ENCODE results near the gene SLC22A23.

SLC22A23 gene

GRCh38 chr6:3329393-3330051 is 127.3 kb downstream of the SLC22A23 start:
- DNase-seq: no peak

DNA sequence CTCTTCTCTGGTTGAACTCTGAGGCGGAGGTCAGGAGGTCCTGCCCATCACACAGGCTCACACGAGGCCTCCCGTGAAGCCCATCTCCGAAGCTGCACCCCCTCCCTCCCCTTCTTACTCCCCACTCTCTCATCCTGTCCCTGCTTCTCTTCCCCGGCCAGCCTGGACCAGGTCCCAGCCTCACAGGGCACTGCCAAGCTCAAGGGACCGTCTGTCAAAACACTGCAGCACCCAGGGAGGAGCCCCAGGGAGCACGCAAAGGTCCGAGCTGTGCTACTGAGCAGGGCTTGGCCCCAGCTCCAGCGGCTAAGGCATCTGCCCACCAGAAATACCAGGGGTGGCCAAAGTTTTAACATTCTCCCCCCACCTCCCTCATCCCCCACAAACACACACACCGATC is 128.1 kb downstream of the SLC22A23 start:
- DNase-seq: no peak

- no peak for DNase-seq
Observed at GRCh38 chr6:3328145-3328544, 128.7 kb downstream of the SLC22A23 start.

GRCh38 chr6:3327403-3327802 is 129.4 kb downstream of the SLC22A23 start:
- DNase-seq: no peak

- DNase-seq: no peak
Observed at GRCh38 chr6:3326981-3327380, 129.9 kb downstream of the SLC22A23 start.

DNA sequence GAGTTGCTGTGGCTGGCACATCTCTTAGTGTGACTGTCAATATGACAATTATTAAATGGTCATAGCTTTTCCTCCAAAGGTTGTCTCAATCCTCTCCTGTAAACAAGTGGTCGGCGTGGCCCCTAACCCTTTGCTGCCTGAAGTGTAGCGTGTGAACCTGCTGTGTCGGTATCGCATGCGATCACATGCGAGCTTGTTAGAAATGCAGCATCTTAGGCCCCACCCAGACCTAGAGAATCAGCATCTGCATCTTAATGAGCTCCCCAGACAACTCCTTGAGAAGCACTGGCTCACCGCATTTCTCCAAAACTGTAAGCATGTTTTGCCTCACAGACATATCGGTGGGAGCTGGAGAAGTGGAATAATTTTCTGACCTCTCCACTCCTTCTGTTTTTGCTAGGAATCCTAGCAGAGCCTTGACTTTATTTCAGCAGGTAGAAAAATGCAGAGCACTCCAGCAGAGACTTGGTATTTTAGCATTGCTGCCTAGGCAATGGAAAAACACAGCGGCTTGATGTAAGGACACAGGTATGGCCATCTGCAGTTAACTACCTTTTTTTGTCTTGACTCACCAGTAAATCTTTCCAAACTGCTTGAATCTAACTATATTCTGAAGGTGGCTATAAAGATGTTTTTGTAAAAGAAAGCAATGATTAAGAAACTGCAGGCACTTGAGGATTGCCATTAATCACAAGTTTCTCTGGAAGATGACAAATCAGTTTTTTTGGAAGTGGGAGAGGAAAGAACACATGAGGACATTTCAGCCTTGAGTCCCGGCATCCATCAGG is 130.5 kb downstream of the SLC22A23 start:
- DNase-seq: no peak

DNA sequence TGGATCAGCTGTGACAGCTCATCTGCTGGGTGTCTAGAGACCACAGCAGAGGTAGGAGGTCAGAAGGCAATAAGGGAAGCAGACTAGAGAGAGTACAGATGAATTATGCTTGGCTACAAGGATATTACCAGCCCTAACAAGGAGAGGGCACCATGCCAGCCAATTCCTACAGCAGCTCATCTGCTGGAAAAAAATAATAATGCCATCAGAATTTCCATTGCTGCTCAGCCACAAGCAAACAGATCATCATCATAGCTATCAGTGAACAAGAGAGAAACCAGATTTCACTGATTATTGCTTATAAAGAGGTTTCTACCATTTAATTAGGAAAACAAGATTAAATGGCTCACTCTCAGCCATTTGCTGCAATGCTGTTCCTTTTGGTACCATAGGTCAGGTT is 131.6 kb downstream of the SLC22A23 start:
- peak; percentile 45 for DNase-seq

GRCh38 chr6:3324262-3324942 is 132.4 kb downstream of the SLC22A23 start:
- DNase-seq: peak; percentile 86

GRCh38 chr6:3323696-3324261 is 133.1 kb downstream of the SLC22A23 start:
- no peak for DNase-seq

DNA sequence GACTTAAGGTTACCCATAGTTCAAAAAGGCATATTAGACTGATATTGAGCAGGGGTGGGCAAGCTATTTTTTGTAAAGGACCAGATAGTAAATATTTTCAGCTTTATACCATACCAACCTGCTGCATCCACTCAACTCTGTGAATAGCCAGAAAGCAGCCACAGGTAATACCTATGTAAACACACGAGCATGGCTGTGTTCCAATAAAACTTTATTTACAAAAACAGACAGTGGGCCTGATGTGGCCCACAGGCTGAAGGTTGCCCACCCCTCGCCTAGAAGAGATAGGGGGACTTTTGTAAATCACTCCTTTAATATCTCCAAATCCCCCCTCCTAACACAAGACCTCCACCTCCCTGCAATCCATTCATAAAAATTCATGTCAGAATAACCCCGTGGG is 133.7 kb downstream of the SLC22A23 start:
- DNase-seq: no peak

DNA sequence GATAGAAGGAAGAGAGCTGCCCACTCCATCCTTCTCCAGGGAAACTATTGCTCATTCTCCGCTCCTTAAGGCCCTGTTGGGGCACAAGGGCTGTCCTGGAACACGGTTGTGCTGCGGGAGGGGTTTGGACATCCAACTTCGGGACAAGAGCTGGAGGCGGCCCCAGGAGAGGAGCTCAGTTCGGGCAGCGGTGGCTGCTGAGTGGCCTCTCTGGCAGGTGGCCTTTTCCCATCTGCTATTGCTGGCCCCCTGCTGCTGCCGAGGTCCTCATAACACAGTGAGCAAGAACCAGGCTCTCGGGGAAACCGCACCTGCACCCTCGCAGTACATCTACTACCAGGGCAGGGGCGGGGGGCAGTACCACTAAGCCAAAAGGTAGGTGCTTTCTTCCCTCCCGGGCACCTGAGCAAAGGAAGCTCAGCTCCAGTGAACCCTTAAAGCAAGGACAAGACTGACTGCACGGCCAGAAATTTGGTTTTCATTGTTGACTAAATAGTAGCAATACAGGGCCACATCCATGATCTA is 134.4 kb downstream of the SLC22A23 start:
- DNase-seq: no peak

GRCh38 chr6:3321875-3322274 is 135.0 kb downstream of the SLC22A23 start:
- no peak for DNase-seq

GRCh38 chr6:3321042-3321441 is 135.8 kb downstream of the SLC22A23 start:
- DNase-seq: no peak

DNA sequence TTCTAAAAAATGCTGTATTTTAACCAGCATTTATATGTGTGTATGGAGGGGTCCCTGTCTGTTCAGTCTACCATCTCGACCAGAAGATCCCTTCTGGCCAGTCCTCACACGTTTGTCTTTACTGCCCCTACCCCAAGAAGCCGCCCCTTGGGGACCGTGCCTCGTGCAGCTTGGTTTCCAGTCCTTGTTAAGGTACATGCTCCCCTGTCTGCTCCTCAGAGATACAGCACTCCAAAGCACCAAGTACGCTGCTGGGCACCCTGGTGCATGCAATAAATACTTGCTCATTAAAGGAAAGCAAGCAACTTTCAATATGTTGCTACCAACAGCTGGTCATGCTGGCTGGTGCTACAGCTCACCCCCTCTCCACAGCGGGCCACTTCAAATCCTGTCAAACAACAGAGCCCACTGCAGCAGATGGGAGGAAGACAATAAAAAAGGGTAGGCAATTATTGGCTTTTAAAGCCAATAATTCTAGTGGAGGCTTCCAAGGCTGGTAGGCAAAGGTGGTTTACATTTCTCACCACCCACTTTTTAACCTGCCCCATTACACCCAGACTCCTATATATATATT is 136.5 kb downstream of the SLC22A23 start:
- DNase-seq: no peak

- DNase-seq: no peak
Observed at GRCh38 chr6:3319610-3320200, 137.1 kb downstream of the SLC22A23 start.

DNA sequence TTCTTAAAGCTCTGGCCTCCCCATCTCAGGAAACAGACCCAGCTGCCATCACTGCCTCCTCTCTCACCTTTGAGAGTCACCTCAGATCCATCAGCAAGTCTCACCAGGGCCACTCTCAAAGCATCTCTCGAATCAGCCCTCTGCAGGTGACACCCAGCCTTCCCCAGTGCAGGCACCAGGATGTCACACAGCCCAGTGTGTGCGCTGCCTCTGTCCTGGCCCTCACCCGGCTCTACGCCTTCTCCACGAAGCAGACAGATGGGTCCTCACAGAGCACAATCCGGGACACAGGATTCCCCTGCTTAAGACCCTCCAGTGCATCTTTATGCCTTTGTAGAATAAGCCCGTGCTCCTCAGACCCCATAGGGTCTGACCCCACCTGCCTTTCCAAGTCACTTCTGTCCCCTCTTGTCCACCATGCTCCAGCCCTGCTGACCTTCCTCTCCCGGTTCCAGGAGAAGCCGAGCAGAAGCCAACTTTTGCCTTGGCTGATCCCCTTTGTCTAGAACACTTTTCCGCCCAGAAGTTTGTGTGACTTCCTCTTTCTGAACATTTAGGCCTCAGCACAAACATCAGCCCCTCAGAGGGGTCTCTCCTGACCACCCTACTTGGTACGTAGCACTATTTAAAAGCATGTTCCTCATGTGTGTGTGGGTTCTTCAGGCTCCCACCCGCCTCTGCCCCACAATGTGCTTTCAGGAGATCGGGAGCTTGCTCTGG is 137.9 kb downstream of the SLC22A23 start:
- DNase-seq: no peak

DNA sequence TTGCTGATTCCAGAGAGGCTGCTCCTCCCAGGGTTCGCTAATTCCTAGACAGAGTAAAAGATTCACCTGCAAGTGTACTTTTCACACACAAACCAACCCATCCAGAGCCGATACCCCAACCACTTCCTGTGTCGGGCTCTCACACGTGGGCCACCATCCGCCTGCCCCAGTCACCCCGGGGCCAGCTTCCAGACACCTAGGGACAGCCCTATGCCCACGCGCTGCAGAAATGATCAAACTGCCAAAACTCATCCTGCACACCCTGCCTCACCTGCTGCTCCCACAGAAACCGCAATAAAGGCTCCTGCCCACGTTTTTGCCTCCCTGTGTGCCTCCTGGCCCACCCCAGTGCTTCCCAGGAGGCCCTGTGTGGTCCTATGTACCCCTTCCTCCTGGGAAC is 138.6 kb downstream of the SLC22A23 start:
- no peak for DNase-seq

- no peak for DNase-seq
Observed at GRCh38 chr6:3317741-3318211, 139.1 kb downstream of the SLC22A23 start.

DNA sequence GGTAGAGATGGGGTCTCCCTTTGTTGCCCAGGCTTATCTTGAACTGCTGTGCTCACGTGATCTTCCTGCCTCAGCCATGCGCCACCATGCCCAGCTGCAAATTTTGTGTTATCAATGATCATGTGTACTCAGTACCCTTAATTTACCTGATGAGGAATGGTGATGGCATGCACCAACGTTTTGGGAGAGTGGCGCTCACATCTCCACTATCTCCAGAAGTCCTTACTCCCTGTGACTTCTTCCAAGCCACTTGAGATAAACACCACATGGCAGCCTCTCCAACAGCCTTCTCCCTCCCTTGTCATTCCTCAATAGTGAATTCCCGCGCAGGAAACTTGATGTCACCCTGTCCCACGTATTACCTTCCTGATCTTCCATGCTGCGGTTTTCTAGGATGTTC is 140.0 kb downstream of the SLC22A23 start:
- DNase-seq: no peak

DNA sequence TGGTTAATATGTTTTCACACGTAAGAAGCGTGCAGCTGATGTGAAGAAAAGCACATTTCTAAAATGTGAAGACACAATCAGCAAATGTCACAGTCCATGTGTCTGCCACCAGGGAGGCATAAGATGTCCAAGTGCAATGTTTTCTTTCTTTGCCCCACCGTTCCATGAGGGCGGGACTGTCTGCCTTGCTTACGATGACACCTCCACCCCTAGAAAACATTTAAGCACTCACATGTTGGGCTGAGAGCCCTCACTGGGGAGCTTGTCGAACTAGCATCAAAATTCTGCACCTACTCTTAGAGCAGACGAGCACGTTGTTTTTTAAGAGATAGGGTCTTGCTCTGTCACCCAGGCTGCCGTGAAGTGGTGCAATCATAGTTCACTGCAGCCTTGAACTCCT is 140.5 kb downstream of the SLC22A23 start:
- DNase-seq: no peak

DNA sequence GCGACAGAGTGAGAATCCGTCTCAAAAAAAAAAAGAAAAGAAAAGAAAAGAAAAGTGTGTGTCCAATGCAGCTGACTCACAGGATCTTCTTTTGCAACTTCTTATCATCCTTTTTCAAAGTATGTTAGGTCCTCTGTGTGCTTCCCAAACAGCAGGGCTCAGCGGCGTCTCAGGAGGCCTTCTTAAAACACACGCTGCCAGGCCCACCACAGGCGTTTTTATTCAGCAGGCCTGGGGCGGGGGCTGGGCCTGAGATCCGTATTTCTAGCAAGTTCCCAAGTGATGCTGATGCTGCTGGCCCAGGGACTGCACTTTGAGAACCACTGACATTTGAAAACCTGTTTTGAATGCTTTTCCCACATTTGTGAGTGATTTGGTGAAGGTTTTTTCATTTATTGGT is 141.0 kb downstream of the SLC22A23 start:
- no peak for DNase-seq

Data from OCI-M1 (cell line).